ENCODE results near the gene RGL3.
A peak's percentile ranks its signal among the peaks of the same experiment; 100 is the strongest.
"Not testable (repeated sequence)": the region's sequence is repeated elsewhere in the genome, so short reads cannot be mapped to it uniquely, and the experiment has no call there.

RGL3 gene

DNA sequence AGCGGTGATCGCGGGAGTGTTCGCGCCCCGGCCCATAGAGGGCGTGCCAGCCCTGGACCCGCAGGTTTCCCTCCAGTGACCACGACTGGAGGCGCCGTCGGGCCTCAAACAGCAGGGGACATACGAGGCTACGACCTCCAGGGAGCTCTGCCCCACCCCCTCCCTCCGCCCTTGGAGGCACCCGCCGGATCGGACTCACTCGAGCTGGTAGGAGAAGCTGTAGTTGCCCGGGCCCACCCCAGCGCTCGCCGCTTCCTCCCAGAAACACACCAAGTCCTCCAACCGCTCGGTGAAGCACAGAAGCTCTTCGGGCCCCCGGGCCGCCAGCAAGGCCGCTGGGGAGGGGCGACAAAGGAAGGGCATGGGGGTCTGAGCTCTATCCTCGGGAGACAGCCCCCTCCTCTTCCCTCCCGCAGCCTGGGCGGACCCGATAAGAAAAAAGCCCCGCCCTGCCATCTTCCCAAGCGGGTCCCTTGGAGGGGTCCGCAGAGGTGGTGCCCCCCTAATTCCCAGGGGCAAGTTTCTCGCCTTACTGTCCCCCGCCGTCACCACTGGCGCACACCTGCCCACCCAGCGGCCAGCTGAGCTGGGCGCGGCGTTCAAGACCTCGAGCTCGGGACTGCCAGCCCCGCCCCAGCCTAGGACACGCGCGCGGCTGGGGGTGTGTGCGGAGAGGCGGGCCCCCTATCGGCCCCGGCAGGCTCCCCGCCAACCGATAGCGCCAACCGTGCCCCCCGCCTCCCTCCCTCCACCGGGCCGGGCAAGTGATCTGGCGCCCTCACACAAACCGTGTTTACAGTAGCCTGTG, 36.0 kb downstream of the RGL3 start:
- peak; percentile 10 for DNase-seq (ENCODE audit: low read depth)

DNA sequence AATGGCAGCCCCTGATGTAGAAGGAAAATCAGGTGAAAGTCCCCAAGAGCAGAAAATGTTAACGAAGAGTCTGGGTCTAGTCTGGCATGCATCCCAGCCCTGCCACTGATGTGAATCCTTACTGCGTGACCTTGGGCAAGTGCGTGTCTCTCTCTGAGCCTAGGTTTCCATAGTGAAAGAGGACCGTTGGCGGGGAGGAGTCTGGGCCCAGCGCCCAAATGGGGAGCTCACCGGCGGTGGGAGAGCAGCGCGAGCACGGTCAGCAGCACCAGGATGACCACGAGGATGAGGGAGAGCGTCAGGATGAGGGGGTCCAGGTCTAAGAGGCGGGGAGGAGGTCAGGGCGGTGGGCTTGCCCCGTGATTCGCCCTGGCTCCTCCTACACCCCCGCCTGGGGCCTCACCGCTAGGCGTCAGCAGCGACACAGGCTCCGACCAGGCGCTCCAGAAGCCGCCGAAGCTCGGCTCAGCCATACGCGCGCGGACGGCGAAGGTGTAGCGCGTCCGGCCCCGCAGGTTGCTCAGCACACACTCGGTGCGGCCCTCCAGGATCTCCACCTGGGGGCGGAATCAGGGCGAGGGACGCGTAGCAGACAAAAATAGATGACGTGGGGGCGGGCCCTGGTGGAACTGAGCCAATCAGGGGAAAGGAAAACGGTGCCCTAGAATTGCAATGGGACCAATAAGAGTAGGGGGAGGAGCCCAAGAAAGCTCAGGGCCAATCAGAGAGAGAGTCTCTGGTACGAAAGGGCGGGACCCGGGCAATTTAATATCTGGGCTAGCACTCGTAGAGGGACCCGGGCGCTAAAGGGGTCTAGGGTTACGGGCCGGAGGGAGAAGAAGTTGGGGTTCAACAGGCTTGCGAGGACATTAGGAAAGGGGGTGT, 38.2 kb downstream of the RGL3 start:
- DNase-seq (ENCODE audit: low read depth) = peak; percentile 95

DNA sequence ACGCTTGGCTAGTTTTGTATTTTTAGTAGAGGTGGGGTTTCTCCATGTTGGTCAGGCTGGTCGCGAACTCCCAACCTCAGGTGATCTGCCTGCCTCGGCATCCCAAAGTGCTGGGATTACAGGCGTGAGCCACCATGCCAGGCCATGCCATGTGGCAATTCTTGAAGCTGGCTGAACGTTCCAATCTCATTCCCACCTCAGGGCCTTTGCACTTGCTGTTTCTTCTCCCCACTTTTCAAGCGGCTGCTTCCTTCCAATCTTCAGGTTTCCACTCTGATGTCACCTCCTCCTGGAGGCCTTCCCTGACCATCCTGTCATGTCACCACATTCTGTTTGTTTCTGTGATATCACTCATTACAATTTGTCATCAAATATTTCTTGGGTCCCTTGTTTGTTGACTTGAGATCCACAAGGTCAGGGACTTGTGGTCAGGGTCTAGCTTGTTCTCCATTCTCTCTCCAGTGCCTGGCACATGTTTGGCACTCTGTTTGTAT, 39.2 kb downstream of the RGL3 start:
- DNase-seq (ENCODE audit: low read depth) = no peak

DNA sequence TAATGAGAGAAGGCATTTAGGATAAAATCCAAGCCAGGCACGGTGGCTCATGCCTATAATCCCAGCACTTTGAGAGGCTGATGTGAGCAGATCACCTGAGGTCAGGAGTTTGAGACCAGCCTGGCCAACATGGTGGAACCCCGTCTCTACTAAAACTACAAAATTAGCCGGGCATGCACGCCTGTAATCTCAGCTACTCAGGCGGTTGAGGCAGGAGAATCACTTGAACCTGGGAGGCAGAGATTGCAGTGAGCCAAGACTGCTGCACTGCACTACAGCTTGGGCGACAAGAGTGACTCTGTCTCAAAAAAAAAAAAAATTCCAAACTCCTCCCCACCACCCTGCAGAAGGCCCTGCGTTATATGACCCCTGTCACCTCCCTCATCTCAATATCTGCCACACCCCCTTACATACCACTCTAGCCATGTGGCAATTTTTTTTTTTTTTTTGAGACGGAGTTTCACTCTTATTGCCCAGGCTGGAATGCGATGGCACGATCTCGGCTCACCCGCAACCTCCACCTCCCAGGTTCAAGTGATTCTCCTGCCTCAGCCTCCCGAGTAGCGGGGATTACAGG, 39.8 kb downstream of the RGL3 start:
- not testable (repeated sequence) for DNase-seq (ENCODE audit: low read depth)

DNA sequence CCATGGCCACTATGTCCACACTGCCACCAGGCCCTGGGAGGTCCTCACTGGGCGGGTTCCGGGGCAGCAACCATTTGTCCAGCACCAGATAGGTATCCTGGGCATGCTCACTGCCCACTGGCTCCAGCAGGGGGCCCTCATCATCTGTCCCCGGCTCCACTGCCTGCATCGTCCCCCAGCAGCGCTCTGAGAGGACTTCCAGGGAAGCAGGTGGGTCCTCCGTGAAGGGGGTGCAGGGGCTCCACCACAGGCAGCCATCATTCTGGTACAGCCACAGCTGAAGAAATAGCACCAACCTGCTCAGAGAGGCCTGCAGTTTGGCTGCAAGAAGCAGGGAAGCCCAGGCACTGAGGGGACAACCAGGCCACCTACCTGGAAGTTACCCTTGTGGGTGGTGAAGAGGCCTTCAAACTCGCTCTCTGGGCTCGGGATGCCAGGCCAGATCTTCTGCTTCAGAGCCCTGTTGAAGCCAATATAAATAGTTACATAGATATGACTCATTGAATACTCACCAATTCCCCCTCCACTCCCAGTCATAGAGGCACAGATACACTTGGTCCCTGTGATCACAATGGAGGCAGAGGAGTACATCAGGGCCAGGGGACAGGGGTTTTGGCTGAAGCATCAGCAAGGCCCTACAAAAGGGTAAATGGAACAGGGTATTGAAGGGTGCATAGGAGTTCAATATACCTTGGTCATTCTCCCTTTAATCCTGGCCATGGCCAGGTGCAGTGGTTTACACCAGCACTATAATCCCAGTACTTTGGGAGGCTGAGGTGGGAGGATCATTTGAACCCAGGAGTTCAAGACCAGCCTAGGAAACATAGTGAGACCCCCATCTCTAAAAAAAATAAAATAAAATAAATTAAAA, 40.6 kb downstream of the RGL3 start:
- DNase-seq (ENCODE audit: low read depth) = peak; percentile 75

DNA sequence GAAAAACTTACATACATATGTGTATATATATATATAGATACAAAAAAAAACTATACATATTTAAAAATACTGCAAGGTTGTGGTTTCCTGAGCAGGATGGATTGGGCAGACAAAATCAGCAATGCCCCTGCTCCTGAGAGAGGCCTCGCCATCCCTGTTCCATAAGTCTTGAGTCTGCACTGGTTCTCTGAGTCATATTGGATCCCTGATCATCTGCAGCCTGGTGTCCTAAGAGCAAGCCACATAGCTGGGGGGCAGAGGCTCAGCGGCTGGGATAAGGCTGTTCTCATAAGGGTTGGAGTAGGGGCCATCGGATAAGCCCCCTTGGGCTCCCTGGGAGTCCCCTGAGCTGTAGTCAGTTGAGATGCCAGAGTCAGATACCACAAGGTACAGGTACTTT, 41.4 kb downstream of the RGL3 start:
- DNase-seq (ENCODE audit: low read depth) = peak; percentile 38

DNA sequence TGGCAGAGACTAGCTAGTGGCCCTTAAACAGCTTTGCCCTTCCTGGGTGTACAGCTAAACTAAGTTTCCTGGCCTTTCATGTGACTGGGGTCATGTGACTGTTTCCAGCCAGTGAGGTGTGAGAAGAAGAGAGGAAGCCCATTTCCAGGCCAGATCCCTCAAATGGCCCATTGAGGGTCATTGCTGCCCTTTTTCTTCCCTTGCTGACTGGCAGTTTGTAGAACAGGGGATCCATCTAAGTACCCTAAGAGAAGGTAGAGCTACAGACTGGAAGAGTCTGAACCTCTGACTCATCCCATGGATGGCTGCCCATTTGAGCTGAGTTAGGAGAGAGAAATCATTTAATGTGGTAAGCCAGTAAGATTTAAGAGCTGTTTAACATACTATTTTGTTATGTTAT, 41.9 kb downstream of the RGL3 start:
- DNase-seq (ENCODE audit: low read depth) = peak; percentile 90

DNA sequence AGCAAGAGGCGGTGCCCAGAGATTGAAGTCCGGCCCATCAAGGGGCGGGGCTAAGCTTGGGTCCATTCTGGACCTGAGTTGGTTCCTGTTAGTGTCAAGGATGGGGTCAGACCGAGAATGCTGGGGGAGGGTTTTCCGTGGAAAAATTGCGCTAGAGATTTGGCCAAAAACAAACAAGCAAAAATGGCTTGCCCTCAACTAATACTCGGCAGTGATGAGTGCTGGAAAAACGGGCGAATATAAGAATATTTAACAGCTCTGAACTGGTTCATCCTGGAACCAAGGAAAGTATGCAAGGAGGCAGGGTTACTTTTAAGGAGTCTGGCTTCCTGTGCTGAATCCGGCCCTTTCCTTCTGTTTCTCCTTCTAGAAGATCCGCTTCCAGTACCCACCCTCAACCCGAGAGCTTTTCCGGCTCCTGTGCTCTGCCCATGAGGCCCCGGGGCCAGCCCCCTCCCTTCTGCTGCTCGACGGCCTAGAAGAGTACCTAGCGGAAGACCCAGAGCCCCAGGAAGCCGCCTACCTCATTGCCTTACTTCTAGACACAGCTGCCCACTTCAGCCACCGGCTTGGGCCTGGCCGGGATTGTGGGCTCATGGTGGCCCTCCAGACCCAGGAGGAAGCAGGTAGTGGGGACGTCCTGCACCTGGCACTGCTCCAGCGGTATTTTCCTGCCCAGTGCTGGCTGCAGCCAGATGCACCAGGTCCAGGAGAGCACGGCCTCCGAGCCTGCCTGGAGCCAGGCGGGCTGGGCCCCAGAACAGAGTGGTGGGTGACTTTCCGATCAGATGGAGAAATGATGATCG, 43.8 kb downstream of the RGL3 start:
- DNase-seq (ENCODE audit: low read depth) = no peak

DNA sequence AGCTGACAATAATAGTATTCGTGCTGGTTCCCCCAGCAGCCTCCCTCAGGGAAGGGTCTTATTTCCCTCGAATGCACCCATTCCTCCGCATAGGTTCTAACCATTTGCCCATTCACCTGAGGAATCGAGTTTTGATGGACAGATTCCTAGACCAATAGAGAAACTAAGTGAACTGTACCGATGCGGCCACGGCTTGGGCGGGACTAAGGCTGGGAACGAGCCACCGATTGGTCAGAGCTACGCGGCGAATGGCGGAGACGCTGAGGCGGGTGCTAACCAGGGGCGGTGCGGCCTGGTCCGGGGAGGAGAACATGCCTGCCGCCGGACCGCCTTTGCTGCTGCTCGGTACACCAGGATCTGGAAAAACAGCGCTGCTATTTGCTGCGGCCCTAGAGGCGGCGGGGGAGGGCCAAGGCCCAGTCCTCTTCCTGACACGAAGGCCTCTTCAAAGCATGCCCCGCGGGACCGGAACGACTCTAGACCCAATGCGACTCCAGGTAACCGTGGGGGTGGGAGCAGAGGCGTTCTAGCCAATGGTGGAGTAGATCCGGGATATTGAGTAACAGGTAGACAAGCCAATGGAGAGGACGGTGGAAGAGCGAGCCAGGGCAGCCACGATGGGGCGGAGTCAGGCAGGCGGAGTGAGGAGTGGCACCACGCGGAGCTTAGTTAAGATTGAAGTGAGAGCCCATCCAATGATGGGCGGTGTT, 44.5 kb downstream of the RGL3 start, which contains the start of gene SWSAP1:
Gene SWSAP1, plus strand, starts transcription at position 234 of the 710 bp plus-strand sequence. Its CDS starts 15 bp downstream, at position 249.
- DNase-seq (ENCODE audit: low read depth) = peak; percentile 100

DNA sequence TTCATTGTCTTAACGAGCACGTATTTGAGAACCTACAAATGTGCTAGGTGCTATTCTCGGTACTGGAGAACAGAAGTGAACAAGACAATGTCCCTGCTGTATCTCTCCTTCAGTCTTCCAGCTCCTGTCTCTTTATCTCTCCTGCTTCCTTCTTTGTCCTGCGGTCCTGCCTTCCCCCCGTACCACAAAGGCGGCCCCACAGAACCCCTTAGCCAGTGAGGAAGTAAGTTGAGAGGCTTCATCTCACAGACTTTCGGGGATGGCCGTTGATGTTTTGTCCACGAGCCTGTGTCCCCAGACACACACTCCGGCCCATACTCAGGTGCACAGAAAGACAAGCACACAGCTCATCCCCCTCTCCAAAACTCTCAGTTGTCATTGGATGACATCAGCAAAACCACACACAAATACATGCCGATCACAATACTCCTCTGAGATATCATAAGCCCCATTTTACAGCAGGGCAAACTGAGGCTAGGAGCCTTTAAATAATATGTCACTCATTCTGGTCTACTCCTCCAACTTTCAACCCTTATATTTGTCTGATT, 45.2 kb downstream of the RGL3 start:
- no peak for DNase-seq (ENCODE audit: low read depth)

DNA sequence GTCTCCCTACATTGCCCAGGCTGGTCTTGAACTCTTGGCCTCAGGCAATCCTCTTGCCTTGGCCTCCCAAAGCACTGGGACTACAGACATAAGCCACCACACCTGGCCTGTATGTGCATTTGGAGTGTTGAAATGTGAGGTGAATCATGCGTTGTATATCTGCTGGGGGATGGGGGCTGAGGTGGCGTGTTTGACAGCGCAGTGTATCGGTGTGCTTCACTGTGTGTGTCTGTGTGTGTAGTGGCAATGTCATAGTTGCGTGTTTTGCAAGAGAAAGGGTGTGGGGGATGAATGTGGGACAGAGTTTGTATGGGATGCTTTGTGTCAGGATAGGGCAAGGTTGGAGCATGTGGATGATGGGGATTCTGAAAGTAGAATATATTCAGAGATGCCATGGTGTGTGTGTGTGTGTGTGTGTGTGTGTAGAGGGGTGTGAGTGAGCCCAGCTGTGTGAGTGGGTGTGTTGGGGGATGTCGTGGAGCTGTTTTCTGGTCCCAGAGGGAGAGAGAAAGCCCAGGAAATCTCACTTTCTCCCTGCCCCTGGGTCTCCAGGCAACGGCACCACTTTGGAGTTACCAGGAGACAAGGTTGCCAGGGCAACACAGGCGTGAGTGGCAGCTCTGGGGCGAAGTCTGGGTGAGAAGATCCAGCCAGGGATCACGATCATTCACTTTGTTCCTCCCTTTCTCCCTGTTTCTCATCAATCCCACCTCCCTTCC, 45.8 kb downstream of the RGL3 start:
- no peak for DNase-seq (ENCODE audit: low read depth)

DNA sequence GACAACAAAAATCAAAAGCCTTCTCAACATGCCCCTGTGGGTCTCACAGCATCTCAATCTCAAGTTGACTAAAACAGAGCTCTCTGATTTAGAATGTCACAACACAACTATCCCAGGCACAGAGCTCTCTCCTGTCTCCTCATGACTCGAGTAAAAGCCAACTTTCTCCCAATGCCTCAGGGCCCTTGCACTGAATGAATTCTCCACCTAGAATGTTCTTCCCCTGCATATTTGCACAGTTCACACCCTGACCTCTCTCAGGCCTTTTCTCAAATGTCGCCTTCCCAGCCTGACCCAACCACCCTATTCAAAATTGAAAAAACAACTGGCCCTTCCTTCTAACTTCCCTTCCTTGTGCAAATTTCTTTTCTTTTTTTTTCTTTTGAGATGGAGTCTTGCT, 48.4 kb downstream of the RGL3 start:
- DNase-seq (ENCODE audit: low read depth) = no peak

DNA sequence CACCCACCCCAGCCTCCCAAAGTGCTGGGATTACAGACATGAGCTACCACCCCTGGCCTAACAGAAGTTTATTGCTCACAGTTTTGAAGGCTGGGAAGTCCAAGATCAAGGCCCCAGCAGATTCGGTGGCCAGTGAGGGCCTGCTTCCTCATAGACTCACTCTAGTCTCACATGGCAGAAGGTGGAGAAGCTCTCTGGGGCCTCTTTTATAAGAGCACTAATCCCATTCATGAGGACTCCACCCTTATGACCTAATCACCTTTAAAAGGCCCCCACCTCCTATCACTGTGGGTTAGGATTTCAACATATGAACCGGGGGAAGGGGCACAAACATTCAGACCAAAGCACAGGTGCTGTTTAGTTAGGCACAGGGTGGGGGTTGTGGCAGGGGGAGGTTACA, 51.6 kb downstream of the RGL3 start:
- DNase-seq (ENCODE audit: low read depth) = no peak

DNA sequence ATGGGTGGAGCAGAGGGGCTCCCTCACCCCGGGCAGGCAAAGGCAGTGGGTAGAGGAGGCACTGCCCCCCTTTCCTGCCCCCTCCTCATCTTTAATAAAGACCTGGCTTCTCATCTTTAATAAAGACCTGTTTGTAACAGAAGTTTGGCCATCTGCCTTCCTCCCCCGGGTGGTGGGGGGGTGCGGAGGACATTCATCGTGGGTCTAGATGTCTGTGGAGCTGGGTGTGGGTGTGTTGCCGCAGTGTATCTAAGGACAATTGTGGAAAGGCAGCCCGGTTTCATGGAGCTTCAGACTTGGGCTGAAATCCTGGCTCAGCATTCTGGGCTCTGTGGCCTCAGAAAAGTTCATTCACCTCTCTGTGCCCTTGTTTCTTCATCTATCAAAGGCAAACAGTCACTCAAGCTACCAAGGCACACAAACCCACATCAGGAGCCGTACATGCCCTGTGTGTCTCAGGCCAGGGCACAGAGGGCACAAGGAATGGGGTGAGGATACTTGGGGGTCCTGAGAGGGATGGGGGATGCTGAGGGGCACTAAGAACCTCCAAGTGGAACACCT, 53.5 kb downstream of the RGL3 start:
- DNase-seq (ENCODE audit: low read depth) = no peak

DNA sequence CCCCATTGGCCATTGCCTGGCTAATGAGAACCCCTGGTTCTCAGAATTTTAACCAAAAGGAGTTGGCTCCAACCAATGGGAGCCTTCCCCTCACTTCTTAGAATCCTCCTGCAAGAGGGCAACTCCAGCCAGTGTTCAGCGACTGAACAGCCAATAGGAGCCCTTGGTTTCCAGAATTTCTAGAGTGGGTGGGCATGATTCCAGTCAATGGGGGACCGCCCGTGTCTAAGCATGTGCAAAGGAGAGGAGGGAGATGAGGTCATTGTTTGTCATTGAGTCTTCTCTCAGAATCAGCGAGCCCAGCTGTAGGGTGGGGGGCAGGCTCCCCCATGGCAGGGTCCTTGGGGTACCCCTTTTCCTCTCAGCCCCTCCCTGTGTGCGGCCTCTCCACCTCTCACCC, 54.2 kb downstream of the RGL3 start:
- DNase-seq (ENCODE audit: low read depth) = no peak

DNA sequence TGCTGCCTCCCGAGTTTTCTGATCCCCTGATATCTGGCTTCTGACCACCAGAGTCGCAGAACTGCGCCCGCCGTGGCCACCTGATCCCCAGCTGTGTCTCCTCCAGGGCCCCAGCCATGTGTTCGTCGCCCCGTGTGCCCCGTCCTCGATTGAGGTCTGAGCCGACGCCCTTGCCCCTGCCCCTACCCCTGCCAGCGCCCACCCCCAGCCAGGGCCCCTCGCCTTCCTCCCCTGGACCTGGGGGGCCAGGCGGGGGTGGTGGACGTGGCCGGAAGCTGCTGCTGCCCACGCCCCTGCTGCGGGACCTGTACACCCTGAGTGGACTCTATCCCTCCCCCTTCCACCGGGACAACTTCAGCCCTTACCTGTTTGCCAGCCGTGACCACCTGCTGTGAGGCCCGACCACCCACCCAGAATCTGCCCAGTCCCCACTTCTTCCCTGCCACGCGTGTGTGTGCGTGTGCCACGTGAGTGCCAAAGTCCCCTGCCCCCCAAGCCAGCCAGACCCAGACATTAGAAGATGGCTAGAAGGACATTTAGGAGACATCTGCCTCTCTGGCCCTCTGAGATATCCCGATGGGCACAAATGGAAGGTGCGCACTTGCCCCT, 54.7 kb downstream of the RGL3 start:
- DNase-seq (ENCODE audit: low read depth) = no peak

DNA sequence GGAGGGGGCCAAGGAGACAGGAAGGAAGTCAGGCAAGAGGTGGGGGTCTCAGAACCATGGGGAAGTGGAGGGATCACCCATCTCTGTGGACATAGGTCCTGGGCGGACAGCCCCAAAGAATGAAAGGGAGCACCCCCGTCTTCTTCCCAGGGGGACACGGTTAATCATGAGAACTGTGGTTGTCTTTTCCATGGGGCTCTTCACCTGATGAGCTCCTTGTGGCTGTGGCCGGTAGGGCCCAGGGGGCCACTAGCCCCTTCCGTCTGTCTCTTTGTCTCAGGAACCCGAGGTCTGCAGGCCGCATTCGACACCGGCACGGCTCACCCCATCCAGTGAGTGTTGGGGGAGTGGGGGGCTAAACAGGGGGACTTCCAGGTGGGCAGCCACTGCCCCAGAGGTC, 55.2 kb downstream of the RGL3 start:
- DNase-seq (ENCODE audit: low read depth) = no peak

All from iris pigment epithelial cell (primary cell).